ENCODE measurements around the gene RNF34. TPM values are rescaled to one million over a fixed set of nuclear protein-coding genes. Genes with fewer than 3 reads are reported as not detected.
A peak's percentile ranks its signal among the peaks of the same experiment; 100 is the strongest.

The RNF34 gene
- total RNA-seq, 4 donors from 2014 or later: 32.3 to 57.1 (median 46.2) TPM

- no peaks in the 10 kb centered on the region for H3K27me3 ChIP-seq
- in situ Hi-C loops (cut with MboI; ENCODE audit: low sequenced_read_pairs in 4 of 4): loop anchor here in 2 of 4 donors (5.0 to 10.0 kb wide), 2 partner anchors 114 to 117 kb away; no protein-coding TSS in a partner anchor
- intact Hi-C loops (cut with DNase I; ENCODE audit: low total_unique reads): no loop called here
- no peak for DNase-seq
- TF ChIP-seq POLR2A (IDR thresholded peaks at IDR 0.05) (no peak), CTCF (IDR thresholded peaks at IDR 0.05 in 4 of 5, conservative IDR thresholded peaks at IDR 0.05 in 1 of 5) (no peak)
- no peak overlapping the region for H3K4me3 ChIP-seq
- no peak for ATAC-seq
- no peak overlapping the region for H3K27ac ChIP-seq
- no peaks in the 10 kb centered on the region for H3K36me3 ChIP-seq
- H3K9me3 ChIP-seq: no peaks in the 10 kb centered on the region
- peaks cover 0 to 11% of the 10 kb centered on the region in 2 donors for H3K4me1 ChIP-seq
Measured at GRCh38 chr12:121448771-121449315, 48.9 kb downstream of the RNF34 start.

- DNase-seq (no peak), ATAC-seq (no peak)
- Histone ChIP-seq H3K9me3 (no peaks in the 10 kb centered on the region), H3K27ac (peak overlapping the region in 2 of 4 donors; percentile 9 to 14), H3K4me3 (peak overlapping the region in 3 of 4 donors; percentile 13 to 23 (median 17)), H3K27me3 (no peaks in the 10 kb centered on the region), H3K4me1 (peaks cover 4 to 17% of the 10 kb centered on the region in 2 donors), H3K36me3 (no peaks in the 10 kb centered on the region)
- in situ Hi-C loops (cut with MboI; ENCODE audit: low sequenced_read_pairs in 4 of 4): no loop called here
- TF ChIP-seq CTCF (IDR thresholded peaks at IDR 0.05 in 4 of 5, conservative IDR thresholded peaks at IDR 0.05 in 1 of 5) (no peak), POLR2A (IDR thresholded peaks at IDR 0.05) (no peak)
- intact Hi-C loops (cut with DNase I; ENCODE audit: low total_unique reads): no loop called here
Measured at GRCh38 chr12:121451961-121452339, 52.0 kb downstream of the RNF34 start.

GRCh38 chr12:121452340-121452984 is 52.5 kb downstream of the RNF34 start:
- no peak for TF ChIP-seq POLR2A (IDR thresholded peaks at IDR 0.05)
- no peak for TF ChIP-seq CTCF (IDR thresholded peaks at IDR 0.05 in 4 of 5, conservative IDR thresholded peaks at IDR 0.05 in 1 of 5)
- ATAC-seq: no peak
- peak overlapping the region in 3 of 4 donors; percentile 13 to 23 (median 17) for H3K4me3 ChIP-seq

GRCh38 chr12:121452985-121453360 is 53.1 kb downstream of the RNF34 start:
- Histone ChIP-seq H3K4me1 (peaks cover 4 to 17% of the 10 kb centered on the region in 2 donors), H3K4me3 (no peak overlapping the region), H3K27ac (peak overlapping the region in 1 of 4 donors; percentile 14), H3K36me3 (no peaks in the 10 kb centered on the region), H3K9me3 (no peaks in the 10 kb centered on the region), H3K27me3 (no peaks in the 10 kb centered on the region)
- ATAC-seq (no peak), DNase-seq (no peak)
- intact Hi-C loops (cut with DNase I; ENCODE audit: low total_unique reads): no loop called here
- TF ChIP-seq CTCF (IDR thresholded peaks at IDR 0.05 in 4 of 5, conservative IDR thresholded peaks at IDR 0.05 in 1 of 5): no peak
- no peak for TF ChIP-seq POLR2A (IDR thresholded peaks at IDR 0.05)
- in situ Hi-C loops (cut with MboI; ENCODE audit: low sequenced_read_pairs in 4 of 4): no loop called here

More at GRCh38 chr12:121452340-121452984, 52.5 kb downstream of the RNF34 start:
- Histone ChIP-seq H3K36me3 (no peaks in the 10 kb centered on the region), H3K9me3 (no peaks in the 10 kb centered on the region), H3K4me1 (peaks cover 4 to 17% of the 10 kb centered on the region in 2 donors), H3K27ac (peak overlapping the region in 2 of 4 donors; percentile 9 to 14), H3K27me3 (no peaks in the 10 kb centered on the region)
- in situ Hi-C loops (cut with MboI; ENCODE audit: low sequenced_read_pairs in 4 of 4) (no loop called here), intact Hi-C loops (cut with DNase I; ENCODE audit: low total_unique reads) (no loop called here)
- no peak for DNase-seq
